NOMO-1 treated with DMSO at 0.1 percent for 48 hours (cell line): ENCODE results near the gene CDK5.
"Not testable (repeated sequence)": the region's sequence is repeated elsewhere in the genome, so short reads cannot be mapped to it uniquely, and the experiment has no call there.

Experiments
- DNase-seq: peaks from one replicate; lab custom pipeline; 2025; ENCODE audit not compliant: unreplicated experiment; lab: John Stamatoyannopoulos, UW

Gene CDK5

DNA sequence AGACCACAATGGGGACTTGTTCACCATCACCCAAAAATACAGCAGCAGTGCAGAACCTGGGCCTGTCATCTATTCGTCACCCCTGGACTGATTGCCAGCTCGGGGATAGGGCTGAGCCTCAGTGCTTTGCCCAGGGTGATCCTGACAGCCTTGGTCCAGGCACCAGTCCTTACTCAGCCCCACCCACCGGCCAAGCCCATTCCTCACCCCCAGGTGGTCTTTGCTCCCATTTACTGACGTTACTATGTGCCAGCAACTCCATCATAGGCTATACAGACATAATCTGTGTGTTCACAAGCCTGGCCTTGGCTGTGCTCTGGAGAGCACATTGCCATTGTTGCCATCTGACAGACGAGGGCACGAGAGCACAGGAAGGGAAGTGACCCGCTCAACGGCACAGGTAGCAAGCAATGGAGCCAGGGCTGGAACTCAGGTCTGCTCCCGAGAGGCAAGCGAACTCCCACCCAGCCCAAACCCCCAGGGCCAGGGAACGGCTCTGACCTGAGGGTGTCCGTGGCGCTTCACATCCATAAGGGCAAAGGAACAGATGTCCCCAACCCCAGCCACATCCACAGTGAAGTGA is 40.2 kb downstream of the CDK5 start:
- no peak for DNase-seq

DNA sequence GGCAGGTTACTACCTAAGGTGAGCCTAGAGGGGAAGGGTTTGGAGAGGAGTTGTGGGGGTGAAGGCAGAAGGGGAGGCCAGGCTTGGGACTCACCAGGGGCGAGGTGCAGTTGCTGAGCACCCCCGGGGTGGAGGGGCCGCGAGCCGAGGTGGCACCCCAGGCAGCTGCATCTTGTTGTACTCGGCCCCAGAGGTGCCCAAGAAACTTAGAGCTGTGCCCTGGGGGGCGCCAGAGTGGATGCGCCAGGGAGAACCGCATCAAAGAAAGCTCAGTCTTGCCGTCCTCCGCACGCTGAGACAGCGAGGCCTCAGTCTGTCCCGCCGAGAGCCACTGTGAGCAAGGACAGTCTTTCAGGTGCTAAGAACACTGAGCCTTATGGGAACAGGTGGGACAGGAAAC is 40.8 kb downstream of the CDK5 start:
- no peak for DNase-seq

DNA sequence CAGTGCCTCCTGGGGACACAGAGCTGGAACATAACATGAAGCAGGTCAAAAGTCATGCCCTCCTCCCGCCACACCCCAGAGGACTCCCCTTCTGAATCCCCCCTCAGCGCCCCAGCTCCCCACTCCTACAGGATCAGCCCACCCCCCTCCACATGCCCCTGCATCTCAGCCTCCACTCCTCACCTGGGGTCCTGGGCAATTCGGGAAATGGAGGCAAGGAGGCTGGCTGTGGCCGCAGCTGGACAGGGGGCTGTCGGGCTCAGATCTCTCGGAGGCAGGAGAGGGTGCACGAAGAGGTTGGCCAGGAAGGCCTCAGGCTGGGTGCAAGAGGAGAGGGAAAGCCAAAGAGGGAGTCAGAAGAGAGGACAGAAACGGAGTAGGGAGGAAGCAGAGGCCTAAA is 41.2 kb downstream of the CDK5 start:
- no peak for DNase-seq

DNA sequence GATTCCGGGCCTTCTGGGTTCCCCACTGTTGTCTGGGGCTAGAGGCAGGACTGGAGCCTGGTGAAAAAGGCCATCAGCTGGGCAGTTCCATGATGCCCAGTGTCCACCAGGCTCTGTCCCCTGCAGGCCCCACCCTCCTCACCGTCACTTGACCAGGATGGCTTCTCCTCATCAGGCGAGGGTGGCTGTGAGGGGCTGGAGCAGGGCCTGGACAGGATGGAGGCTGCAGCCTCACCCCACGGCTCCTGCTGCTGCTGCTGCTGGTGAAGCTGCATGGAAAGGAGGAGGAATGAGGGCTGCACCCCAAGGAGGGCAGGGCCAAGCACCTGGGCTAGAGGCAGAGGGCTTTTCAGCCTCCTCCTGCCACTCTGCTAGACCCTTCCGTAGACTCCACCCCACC is 41.7 kb downstream of the CDK5 start:
- no peak for DNase-seq

DNA sequence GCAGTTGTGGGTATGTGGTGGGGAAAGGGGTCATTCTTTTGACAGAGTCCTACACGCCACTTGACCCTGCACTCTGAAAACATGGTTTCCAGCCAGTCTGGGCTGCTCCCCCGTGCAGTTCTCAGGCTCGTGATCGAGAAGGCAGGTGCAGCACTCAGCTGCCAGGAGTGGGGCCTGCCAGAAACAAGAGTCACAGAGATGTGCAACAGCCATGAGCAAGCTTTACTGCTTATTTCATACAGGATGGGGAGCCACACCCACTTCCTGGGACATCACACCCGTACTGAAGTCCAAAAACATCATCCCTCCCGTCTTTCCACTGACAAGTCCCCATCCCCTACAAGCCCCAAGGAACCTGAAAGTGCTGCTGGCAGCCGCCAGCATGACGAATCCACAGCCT is 42.7 kb downstream of the CDK5 start:
- DNase-seq = no peak

DNA sequence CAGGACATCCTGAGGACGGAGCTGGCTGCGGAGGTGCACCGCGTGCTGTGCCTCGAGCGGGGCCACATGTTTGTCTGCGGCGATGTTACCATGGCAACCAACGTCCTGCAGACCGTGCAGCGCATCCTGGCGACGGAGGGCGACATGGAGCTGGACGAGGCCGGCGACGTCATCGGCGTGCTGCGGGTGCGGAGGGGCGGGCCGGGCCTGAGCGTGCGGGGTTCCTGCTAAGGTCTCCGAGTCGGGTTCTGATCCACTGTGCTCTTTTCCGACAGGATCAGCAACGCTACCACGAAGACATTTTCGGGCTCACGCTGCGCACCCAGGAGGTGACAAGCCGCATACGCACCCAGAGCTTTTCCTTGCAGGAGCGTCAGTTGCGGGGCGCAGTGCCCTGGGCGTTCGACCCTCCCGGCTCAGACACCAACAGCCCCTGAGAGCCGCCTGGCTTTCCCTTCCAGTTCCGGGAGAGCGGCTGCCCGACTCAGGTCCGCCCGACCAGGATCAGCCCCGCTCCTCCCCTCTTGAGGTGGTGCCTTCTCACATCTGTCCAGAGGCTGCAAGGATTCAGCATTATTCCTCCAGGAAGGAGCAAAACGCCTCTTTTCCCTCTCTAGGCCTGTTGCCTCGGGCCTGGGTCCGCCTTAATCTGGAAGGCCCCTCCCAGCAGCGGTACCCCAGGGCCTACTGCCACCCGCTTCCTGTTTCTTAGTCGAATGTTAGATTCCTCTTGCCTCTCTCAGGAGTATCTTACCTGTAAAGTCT is 43.8 kb downstream of the CDK5 start:
- DNase-seq = no peak

DNA sequence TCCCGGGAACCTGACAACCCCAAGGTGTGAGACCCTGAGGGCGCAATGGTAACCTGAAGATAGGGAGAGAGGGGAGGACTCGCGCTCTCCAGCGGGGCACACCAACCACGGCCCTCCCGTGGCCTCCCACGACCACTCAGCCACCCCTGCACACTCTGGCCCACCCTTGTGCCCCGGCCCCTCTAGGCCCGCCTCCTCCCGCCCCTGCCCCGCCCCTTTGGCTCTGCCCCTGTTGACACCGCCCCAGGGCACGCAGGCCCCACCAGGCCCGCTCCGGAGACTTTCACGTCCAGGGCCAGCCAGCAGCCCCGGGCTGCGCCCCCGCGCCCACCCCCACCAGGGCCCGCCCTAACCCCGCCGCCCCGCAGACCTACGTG is 44.4 kb downstream of the CDK5 start:
- no peak for DNase-seq

DNA sequence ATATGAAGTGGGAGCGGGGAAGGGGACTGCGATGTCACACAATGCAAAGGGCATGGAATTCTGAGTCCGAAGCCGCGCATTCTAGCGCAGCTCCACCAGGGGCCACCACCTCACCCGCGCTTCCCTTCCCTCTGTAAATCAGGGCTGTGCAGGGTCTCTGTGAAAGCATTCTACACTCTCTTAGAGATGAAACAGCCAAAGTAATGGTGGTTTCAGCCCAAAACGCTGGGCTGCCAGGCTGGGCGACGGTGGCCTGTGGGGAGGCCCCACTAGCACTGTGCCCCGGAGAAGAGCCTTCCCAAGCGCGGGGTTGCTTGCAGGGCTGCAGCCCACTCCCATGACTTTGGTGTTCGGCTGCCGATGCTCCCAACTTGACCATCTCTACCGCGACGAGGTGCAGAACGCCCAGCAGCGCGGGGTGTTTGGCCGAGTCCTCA is 44.8 kb downstream of the CDK5 start:
- no peak for DNase-seq

DNA sequence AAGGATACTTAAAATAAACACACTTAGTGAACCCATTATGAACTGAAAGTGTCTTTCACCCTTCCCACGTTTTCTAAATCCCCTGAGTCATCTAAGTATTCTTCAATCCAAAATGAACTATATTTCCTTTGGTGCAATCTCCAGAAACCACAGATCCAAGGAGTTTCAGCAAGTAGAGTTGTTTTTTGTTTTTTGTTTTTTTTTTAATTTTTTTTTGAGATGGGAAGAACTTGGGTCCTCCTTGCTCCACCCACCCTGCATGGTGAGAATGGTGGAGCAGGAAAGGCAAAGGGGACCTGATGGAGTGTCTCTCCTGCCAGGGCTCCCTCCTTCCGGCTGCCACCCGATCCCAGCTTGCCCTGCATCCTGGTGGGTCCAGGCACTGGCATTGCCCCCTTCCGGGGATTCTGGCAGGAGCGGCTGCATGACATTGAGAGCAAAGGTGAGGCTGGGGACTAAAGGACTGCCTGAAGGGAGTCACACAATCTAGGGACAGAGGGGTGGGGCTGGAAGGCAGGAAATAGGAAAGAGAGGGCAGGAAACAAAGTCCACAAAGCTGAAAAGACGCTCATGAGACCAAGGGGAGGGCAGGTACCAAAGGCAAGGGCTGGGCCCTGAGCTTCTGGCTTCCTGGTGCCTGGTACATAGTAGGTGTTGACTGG is 45.5 kb downstream of the CDK5 start:
- DNase-seq = no peak

DNA sequence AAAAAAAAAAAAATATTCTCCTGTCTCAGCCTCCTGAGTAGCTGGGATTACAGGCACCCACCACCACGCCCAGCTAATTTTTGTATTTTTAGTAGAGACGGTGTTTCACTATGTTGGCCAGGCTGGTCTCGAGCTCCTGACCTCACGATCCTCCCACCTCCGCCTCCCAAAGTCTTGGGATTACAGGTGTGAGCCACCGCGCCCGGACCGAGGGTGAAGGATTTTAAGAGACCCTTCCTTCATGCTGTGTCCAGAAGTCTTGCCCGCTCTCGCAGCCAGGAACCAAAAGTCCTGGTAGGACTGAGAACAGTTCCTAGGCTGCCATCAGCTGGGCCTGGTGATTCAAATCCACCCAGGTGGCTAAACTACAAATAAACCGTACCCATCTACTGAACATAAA is 46.1 kb downstream of the CDK5 start:
- DNase-seq = not testable (repeated sequence)

DNA sequence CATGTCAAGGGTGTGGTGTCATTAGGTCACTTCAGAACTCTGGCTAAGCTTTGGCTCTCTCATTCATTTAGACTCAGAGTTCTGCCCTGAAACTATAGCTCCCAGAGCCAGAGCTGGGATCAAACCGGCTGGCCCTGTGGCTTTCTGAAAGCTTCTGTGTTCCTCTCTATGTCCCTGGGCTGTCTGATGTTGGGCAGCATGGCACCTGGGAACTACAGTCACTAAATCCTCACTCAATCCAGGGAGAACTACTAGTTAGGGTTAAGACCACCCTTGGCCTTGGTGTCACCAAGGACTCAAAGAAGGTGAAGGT is 46.6 kb downstream of the CDK5 start:
- no peak for DNase-seq

DNA sequence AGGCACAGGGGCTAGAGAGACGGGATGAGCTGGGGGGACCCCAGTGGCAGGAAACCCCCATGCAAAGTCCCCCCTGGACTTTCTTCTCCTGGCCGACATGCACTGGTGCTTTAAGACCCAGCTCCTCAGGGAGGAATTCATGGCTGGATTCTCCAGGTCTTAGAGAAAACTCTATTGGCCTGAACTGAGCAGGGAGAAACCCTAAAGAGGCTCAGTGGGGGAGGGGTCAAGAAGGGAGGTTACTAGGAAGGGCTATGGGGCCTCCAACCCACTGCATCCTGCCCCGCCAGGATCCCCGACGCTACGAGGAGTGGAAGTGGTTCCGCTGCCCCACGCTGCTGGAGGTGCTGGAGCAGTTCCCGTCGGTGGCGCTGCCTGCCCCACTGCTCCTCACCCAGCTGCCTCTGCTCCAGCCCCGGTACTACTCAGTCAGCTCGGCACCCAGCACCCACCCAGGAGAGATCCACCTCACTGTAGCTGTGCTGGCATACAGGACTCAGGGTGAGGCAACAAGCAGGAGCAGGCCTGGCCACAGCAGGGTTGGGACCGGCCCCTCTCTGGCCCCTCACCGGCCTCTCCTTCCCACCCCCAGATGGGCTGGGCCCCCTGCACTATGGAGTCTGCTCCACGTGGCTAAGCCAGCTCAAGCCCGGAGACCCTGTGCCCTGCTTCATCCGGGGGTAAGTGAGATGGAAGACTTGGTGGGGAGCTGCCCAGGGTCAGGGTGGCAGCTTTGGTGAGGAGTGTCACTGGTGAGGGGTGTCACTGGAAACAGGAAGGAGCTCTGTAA is 47.2 kb downstream of the CDK5 start:
- DNase-seq = no peak

DNA sequence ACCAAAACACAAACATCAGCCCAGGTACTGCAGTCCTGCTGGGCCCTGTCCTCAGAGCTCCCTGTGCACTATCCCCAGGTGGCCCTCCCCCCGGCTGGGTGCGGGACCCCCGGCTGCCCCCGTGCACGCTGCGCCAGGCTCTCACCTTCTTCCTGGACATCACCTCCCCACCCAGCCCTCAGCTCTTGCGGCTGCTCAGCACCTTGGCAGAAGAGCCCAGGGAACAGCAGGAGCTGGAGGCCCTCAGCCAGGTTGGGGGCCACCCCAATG is 47.7 kb downstream of the CDK5 start:
- no peak for DNase-seq

DNA sequence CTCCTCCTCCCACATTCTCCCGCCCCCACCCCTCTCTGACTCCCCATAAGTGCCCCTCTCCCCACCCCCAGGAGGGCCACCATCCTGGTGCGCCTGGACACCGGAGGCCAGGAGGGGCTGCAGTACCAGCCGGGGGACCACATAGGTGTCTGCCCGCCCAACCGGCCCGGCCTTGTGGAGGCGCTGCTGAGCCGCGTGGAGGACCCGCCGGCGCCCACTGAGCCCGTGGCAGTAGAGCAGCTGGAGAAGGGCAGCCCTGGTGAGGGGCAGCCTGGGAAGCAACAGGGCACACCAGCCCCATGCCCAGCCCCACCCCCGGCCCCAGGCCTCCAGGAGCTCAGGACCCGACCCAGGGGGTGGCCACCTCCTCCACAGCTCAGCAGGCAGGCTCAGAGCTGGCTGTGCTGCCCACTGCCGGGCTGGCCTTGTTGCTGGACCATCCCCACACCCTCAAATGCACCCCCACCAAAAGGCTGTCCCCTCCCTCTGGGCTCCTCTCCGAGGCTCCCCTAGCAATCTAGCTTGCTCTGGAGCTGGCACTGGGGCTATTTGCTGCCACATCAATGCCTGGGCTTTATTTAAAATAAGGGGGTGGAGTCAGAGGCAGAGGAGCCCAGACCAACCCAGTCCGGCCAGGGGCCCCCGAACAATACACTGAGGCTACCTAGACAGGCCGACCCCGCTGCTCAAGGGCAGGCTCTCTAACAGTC is 48.2 kb downstream of the CDK5 start:
- no peak for DNase-seq

DNA sequence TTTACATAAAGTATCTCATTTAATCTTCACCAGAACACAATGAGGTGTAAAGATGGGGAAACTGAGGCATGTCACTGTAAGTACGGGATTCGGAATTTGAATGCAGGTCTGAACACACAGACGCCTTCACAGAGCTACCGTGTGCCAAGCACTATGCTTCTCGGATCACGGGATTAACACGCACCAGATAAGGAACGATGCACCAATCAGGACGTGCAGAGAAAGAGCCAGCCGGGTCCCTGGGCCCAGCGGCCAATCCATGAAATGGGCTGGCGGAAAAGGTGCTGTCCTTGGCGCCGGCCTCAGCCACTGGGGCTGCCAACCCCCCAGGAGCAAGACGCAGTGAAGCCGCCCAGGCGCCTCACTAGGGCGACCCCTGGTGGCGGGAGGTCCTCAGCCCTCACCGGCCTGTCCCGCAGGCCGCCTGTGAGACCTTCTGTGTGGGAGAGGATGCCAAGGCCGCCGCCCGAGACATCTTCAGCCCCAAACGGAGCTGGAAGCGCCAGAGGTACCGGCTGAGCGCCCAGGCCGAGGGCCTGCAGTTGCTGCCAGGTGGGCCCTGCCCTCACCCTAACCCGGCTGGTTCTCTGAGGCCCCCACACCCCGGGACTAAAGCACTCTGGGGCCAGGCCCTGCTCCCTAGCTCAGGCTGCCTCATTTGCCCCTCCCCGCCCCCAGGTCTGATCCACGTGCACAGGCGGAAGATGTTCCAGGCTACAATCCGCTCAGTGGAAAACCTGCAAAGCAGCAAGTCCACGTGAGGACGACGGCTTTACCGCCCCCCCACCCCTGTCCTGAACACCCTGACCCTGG is 49.0 kb downstream of the CDK5 start:
- DNase-seq = peak; percentile 41

DNA sequence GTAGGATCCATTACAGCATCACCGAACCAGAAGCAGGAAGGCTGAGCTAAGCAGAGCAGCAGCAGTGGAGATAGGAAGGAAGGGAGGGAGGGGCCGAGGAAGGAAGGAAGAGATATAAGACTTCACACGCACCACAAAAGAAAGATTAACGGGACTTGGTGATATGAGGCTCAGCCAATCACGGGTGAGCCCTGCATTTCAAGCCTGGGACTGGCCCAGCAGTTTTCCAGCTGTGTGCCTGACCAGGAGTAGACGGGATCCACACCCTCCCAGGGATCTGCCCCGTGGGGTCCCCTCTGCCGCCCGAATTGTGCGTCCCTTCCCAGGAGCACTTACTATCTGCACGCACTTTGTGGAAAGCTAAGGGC is 49.6 kb downstream of the CDK5 start:
- no peak for DNase-seq

DNA sequence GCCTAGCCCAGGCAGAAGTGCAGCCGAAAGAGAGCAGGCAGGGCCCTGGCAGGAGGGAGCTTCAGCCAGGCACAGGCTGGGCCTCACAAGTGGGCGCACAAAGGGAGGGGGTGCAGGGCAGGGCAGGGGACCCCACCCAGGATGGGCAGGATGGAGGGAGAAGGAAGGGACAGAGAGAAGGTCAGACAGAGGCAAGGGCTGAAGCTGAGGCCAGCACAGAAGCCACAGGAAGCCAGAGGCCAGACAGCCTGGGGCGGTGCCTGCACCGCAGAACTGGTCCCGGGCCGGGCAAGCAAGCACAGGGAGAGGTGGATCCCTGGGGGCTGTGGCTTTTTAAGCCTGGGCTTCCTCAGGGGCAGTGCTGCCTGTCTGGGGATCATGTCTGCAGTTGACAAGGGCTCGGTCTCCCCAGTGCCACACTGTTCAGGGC is 50.2 kb downstream of the CDK5 start:
- no peak for DNase-seq

DNA sequence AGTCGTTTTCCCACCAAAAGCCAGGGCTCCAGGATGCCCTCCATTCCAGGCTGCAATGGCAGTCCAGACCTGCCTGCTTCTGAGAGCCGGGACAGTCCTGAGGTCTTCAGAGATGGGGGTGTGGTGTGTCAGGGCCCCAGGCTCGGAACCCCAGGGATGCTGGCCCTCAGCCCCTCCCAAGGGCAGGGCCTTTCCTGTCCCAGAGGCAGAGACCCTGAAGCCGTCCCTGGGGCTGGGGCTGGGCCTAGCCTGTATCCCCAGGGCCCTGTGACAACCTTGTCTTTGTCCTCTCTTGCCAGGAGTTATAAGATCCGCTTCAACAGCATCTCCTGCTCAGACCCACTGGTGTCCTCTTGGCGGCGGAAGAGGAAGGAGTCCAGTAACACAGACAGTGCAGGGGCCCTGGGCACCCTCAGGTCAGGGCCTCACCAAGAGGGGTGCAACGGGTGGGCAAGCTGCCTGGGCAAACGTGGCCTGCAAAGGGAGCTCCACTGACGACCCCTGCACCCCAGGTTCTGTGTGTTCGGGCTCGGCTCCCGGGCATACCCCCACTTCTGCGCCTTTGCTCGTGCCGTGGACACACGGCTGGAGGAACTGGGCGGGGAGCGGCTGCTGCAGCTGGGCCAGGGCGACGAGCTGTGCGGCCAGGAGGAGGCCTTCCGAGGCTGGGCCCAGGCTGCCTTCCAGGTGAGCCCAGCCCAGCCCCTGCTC is 51.0 kb downstream of the CDK5 start:
- DNase-seq = no peak

DNA sequence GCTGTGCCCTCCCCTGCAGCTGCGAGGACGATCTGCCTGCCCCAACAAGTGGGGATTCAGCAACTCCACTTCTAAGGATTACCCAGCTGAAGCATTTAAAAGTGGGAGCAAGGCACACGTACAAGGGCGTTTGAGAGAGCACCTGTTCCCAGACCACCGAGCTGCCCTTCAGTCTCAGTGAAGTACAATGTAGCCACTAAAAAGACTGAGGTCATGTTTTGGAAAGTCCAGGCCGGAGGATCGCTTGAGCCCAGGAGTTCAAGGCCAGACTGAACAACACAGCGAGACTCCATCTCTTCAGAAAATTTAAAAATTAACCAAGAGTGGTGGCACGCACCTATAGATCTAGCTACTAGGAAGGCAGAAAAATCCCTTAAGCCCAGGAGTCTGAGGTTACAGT is 52.1 kb downstream of the CDK5 start:
- no peak for DNase-seq
